Fibroblast of the conjunctiva (primary cell): ENCODE measurements around the gene HOXB7.

Experiments
- DNase-seq: peaks from one replicate; pipeline ENCODE4 v3.0.0-alpha.2; 2010; ENCODE audit warnings: low read depth

Gene HOXB7

DNA sequence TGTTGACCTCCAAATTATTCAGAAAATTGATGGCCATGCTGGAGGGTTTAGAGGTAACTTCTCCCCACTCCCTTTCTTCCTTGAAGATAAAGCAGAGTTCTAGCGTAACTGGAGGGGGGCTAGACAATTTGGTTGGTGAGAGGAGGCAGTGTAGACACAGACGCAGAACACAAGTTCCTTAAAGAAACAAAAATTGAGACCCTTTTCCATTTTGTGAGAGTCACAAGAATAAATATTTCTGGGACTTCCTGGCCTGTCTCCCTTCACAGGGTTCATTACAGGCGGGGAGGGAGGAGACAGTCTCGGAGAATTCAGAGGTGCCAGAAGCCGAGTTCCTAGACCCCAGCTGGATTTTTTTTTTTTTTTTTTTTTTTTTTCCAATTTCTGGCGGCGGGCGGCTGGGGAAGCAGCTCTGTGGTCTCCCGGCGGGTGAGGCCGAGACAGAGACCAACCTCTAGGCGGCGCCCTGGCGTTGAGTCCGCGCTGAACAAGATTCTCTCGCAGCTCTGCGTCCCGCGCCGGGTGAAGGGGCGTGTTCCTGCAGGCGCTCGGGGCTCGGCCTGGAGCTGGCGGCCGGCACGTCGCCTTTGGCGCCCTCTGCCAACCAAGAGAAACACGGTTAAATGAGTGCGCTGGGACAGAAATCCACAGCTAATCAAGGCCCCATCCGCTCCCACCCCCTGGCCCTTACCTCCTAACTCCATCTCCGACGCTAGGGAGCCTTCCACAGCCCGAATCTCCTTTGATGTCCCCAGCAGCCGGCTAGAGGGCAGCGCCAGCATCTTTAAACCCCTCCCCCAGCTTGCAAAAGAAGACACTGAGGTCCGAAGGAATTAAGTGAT lies 25.6 kb upstream of the HOXB7 start:
- DNase-seq: peak; percentile 4

GRCh38 chr17:48634493-48635208 lies 23.8 kb upstream of the HOXB7 start:
- DNase-seq: no peak

DNA sequence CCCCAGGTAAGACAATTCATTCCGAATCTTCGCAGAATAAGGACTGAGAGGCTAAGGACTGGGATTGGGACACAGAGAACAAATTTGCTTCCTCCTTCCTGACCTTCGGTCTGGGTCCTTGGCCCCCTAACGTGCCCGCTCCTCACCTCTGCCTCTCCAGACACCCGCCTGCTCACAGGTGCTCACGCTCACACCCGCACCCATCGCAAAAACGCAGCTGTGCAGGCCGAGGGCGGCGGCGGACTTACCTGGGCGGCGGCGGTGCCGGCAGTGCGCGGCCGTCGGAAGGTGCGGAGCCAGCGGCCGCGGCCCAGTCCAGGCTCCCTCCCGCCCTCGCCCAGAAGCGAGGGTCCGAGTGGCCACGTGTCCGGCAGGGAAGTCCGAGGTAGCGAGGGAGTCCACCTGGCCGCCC lies 22.5 kb upstream of the HOXB7 start:
- DNase-seq: no peak

GRCh38 chr17:48632579-48633265 lies 21.9 kb upstream of the HOXB7 start:
- DNase-seq: no peak

DNA sequence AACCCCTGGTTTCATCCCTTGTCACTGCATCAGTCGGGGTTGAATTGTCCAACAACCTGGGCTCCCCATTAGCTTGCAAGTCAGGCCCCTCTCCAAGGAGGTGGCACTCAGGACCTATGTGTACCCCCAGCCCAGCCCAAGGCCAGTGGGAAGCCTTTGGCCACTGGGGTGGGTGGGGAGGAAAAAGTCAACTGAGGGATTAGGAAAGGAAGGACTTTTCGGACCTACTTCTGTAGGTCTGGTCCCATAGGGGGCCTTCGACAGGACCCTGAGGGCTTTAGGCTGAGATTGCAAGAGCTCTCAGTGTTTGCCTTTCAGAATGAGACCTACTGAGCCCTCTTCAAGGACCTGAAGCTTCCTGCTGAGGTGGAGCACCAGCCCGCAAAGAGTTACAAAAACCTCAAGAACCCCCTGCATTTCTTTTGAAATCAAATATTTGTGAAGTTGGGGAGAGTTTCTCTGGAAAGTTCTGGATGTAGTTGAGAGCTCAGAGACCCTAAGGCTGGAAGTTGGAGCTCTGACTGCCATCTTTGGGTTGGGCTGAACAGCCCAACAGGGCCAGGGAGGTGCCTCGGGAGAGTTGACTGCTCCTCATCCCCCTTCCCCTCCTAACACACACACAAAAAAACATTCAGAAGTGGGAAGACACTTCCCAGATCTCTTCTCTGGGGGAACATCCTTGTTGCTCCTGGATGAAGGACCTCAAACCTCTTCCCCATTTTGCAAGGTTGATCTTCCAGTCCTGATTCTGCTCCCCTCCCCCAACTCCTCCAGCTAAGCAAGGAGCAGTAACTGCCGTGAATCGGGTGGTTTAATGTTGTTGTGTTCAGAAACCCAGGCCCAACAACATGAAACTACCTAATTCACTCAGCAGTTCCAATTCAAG lies 21.1 kb upstream of the HOXB7 start:
- DNase-seq: no peak

- DNase-seq: no peak
Observed at GRCh38 chr17:48630925-48631692, 20.3 kb upstream of the HOXB7 start.

DNA sequence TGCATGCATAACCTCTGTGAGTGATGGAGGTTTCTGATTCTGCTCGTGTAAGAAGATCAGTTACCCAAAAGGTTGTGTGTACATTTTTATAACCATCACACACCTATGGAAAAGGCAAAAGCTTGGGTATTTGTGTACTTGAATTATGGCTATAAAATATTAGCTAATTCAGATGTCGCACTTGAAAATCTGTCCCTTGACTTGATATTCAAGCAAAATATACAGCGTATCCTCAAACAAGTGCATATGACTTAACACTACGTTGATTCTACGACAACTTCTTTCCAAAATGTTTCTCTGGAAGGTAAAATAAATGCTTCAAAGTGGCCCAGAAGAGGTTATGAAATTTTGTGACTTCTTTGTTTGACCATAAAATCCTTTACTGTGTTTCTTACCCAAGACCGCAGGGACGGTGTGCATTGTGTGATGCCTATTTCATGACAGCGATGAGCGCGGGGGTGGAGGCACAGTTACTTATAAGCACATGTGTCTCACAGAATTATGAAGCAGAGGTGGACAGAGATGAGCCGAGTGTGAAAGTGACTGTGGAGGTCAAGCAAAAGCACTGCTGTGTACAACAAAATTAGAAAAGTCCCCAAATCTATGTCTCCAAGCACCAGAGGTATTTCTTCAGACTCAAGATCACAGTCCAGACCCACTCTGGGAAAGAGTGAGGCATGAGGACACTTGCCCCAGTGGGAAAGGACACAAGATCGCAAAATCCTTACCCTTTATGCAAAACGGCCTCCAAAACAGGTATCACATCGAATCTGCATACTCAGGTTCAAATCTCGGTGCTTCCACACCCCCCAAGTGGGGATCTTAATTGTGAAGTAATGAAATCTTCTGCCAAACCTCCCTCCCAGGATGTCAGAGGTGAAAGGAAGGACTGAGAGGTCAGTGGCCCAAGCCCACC lies 19.4 kb upstream of the HOXB7 start:
- DNase-seq: no peak

DNA sequence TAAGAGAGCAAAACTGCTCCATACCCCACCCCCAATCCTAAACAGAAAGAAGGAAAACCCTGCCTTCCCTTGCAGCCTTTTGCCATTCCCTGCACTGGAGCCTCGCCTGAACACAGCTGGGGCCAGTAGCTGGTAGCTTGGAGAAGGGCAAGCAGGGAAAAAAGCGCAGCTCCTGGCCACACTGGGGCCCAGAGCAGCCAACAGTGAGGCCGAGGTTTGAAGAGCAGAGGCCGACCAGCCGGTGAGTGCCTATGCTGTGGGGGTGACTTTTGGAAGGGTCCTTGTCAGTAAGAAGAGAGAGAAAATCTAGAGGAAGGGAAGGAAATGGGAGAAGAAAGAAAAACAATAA lies 18.6 kb upstream of the HOXB7 start:
- no peak for DNase-seq

DNA sequence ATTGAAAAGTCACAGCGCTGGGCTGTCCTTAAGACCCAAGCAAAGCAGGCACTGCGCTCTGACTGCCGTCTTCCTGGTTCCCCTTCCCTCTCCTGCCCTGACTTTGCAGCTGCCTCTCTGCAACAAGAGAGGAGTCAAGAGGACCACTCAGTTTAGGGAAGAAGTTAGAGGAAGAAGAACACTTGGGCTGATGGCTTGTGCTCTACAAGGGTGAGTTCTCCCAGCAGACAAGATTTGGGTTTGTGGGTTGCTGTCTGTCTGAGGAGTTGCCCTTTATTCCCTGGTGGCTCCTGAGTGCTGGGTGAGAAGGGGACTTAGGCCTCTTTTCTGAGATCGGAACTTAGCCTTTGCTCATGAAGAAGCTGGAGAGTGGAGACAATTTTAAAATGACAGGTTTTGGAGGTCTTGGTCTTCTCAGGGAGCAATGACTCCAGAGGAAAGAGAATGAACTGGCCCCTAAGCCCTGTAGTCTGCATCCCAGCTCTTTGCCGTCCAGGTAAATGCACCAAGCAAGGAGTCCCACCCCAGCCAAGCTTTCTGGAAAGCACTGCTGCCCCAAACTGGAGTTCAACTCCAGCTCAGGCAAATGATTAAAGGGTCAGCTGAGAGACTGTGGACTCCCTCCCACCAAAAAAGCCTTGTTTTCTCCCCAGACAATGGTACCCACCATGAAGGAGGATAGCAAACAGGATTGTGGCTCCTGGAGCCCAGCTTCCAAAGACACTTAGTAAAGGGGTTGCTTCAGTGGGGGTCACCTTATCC lies 18.0 kb upstream of the HOXB7 start:
- no peak for DNase-seq

DNA sequence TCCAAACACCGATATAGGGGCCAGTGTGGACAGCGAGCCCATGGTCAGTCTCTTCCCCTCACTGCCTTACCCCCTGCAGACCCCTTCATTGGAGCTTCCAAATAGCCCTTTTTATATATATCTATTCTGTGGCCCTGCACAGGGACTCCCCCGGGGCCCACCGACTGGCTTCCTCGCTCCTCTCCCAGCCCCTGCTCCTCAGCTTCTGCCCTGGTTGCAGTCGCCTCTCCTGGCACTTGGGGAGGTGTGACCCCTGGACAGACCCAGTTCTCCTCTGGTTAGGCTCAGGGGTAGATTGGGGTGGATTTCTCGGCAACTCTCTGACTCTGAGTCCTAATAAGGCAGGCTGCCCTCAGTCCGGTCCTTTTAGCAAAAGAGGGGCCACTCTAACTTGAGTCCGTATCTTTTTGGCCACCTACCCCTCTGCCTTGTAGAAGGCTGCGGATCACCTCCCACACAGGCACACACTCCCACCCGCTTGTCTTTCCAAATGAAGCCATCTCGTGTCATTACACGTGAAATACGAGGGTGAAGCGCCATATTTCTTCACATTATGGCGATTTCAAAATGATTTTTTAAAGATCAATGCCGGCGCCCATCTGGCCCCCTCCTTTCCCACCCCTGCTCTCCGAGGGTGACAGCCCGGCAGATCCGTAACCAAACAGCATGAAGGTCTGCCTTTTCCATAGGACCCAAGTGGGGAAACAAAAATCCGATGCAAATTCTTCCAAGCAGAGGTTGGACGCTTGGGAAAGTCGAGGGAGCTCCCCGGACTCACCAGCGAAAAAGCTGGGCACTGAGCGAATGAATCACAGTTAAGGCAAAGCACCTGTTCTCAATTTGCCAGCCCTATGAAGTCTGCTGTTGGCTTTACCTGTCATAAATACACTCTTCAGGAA lies 17.1 kb upstream of the HOXB7 start:
- DNase-seq: no peak

DNA sequence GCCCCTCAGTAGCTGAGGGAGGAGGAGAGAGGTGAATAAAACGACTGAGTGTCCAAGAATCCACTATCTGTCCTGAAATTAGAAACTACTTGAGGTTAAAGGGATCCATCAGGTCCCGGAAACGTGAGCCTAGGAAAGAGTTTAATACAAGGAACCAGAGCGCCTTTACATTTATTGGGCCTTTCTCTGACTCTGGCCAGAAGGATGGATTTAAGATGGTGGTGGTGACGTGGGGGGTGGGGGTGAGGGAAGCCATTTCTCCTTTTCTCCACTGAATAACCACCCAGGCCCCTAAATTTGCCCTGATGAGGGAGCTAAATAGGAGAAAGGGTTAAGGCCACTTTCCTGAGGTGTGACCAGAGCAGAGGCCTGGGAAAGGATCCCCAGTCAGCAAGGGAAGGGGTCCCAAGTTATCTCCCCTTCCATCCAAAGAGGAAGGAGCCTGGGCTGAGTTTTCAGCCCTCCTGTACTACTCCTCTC lies 16.3 kb upstream of the HOXB7 start:
- no peak for DNase-seq

DNA sequence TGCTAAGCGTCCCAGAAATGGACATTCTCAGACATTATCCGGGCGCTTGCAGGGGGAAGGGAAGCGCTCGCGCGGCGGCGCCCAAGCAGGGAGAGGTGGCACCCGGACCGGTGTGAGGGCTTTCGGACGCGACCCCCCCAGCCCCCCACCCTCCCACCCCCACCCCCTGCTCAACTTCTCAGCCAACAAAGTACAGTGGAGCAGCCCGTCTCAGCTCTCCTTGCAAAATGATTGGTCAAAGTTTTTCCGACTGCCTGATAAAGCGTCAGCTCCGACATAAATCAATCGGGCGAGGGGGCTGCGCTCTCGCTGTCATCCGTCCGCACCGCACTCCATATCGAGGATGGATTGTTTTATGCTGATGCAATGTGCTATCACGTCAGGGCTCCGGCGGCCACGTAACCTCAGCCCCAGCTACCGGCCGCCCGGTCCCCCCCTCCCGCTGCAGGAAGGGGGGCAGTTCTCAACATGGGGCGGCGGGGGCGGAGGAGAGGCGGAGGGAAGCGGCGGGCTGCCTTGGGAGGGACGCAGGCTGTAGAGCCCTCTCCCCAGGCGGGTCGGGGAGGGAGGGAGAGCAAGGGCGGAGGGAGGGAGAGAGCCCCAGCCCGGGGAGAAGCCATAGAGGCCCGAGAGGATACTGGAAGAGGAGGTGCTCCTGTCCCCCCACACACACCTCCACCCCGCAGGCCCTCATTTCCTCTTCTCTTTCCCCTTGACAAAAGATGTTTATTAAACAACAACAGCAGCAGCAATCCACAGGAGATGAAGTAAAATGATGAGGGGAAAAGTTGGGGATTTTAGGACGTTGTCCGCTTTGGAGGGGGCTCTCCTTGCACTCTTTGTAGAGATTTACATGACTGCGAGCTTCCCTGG lies 15.7 kb upstream of the HOXB7 start, which contains the start of gene HOXB9:
Gene HOXB9, minus strand, starts transcription at position 114 of the 873 bp plus-strand sequence. Its CDS starts 89 bp downstream, at position 25.
- DNase-seq: no peak

GRCh38 chr17:48625495-48626244 lies 14.9 kb upstream of the HOXB7 start:
- no peak for DNase-seq

DNA sequence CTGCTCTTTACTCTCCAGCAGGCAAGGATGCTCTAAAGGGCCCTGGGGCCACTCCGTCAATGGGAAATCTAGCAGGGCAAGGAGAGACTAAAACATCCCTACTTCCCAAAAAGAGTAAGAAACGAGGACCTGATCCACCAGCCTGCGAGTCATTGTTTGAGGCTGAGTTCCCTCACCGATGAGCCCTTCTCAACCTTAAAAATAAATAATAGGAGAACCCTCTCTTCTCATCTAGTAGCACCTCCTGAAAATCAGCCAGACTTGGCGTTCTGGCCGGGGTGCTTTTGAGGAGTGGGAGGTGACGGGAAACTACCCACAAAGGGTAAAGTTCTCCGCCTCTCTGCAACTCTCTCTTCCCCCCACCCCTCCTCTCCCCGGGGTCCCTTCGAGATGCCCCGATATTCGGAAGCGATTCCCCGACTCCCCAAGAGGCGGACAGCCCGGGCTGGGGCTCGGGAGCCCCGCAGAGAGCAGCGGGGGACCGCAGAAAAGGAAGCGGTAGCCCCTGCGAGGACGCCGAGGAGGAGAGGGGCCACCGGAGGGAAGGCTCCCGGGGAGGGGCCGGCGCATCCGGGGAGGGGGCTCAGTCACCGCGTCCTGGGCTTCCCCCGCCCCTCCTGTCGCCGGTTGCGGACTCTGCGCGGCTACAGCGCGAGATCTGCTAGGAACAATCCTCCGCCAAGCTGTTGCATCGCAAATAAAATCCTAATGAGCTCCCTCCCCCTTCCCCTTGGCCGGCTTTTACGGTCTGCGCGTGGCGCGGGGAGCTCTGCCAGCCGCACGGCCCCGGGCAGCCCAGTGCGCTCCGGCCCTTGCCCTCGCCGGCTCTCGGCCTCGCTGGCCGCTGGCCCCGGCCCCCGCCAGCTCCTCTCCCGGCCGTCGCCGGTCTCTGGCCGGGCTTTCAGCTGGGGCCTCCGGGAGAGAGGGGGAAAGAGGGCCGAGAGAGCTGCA lies 14.0 kb upstream of the HOXB7 start:
- no peak for DNase-seq

DNA sequence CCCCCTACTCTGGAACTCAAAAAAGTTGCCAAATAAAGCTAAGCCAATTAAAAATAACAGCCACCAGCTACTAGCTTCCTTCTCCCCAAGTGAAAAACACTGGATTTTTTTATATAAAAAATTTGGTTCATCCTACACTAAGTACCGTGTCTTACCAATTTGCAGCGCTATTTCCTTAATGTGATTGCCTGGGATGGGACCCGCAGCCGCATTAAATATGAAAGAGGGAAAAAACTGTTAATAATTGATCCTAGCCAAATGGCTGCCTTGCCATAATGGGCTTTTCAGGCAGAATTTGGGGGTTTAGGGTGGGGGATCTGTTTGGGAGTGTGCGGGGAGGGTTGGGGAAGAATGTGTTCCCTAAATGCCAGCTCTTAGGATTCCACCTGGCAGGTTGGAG lies 13.3 kb upstream of the HOXB7 start:
- DNase-seq: no peak
